ENCODE results near the gene ERP27. TPM values are rescaled to one million over a fixed set of nuclear protein-coding genes. Genes with fewer than 3 reads are reported as not detected.

ERP27 gene
- total RNA-seq, 1 experiment from 2014 or later = not detected

DNA sequence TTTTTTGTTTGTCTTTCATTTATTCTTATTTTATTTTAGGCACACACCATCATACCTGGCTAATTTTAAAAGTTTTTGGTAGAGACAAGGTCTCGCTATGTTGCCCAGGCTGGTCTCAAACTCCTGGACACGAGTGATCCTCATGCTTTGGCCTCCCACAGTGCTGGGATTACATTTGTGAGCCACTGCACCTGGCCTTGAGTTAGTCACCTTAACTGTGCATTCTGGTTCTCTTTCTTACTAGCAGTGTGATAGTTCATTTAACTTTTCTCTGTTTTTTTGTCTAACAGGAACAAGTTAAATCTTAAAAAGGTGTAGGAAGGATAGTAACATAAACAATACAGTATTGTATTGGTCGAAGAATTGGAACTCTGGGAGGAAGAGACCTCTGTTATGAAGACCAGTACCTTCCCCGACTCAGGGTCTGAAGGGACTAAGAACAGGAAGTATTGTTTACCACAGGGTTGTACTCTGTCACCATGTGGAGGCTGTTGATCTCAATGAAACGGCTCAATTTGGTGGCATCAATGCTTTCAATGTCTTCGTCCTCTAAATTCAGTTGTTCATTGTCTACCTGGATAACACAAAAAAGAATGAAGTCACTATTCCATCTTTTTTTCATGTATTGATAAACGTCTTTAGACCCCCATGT, 17.7 kb downstream of the ERP27 start:
- Histone ChIP-seq H3K4me1 (ENCODE audit: control insufficient read depth, insufficient read depth, low read length) (no peaks in the 10 kb centered on the region), H3K4me3 (ENCODE audit: low read depth in 2 of 2, low read length in 2 of 2) (no peak overlapping the region), H3K36me3 (ENCODE audit: control insufficient read depth, insufficient read depth, low read length) (no peaks in the 10 kb centered on the region), H3K27me3 (ENCODE audit: control insufficient read depth, insufficient read depth, low read length) (no peaks in the 10 kb centered on the region), H3K9me3 (ENCODE audit: control insufficient read depth, insufficient read depth, low read depth, low read length) (no peaks in the 10 kb centered on the region), H3K27ac (ENCODE audit: low read length) (no peak overlapping the region)
- ATAC-seq = no peak
- in situ Hi-C loops (cut with HindIII; ENCODE audit: low pct_unique_long_range_greater_than_20kb, low sequenced_read_pairs) = no loop called here
- TF ChIP-seq, protein P1, sequence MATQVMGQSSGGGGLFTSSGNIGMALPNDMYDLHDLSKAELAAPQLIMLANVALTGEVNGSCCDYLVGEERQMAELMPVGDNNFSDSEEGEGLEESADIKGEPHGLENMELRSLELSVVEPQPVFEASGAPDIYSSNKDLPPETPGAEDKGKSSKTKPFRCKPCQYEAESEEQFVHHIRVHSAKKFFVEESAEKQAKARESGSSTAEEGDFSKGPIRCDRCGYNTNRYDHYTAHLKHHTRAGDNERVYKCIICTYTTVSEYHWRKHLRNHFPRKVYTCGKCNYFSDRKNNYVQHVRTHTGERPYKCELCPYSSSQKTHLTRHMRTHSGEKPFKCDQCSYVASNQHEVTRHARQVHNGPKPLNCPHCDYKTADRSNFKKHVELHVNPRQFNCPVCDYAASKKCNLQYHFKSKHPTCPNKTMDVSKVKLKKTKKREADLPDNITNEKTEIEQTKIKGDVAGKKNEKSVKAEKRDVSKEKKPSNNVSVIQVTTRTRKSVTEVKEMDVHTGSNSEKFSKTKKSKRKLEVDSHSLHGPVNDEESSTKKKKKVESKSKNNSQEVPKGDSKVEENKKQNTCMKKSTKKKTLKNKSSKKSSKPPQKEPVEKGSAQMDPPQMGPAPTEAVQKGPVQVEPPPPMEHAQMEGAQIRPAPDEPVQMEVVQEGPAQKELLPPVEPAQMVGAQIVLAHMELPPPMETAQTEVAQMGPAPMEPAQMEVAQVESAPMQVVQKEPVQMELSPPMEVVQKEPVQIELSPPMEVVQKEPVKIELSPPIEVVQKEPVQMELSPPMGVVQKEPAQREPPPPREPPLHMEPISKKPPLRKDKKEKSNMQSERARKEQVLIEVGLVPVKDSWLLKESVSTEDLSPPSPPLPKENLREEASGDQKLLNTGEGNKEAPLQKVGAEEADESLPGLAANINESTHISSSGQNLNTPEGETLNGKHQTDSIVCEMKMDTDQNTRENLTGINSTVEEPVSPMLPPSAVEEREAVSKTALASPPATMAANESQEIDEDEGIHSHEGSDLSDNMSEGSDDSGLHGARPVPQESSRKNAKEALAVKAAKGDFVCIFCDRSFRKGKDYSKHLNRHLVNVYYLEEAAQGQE (IDR thresholded peaks at IDR 0.05; ENCODE audit: insufficient read depth in 1 of 2, low read depth in 2 of 2, low read length in 1 of 2) = no peak
- no peak for TF ChIP-seq SIN3A (IDR thresholded peaks at IDR 0.05; ENCODE audit: borderline replicate concordance, insufficient read depth, low read depth, low read length)
- no peak for TF ChIP-seq TCF7L2 (IDR thresholded peaks at IDR 0.05; ENCODE audit: low read depth, low read length)
- TF ChIP-seq, protein P2, sequence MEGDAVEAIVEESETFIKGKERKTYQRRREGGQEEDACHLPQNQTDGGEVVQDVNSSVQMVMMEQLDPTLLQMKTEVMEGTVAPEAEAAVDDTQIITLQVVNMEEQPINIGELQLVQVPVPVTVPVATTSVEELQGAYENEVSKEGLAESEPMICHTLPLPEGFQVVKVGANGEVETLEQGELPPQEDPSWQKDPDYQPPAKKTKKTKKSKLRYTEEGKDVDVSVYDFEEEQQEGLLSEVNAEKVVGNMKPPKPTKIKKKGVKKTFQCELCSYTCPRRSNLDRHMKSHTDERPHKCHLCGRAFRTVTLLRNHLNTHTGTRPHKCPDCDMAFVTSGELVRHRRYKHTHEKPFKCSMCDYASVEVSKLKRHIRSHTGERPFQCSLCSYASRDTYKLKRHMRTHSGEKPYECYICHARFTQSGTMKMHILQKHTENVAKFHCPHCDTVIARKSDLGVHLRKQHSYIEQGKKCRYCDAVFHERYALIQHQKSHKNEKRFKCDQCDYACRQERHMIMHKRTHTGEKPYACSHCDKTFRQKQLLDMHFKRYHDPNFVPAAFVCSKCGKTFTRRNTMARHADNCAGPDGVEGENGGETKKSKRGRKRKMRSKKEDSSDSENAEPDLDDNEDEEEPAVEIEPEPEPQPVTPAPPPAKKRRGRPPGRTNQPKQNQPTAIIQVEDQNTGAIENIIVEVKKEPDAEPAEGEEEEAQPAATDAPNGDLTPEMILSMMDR (IDR thresholded peaks at IDR 0.05) = no peak
- no peak for TF ChIP-seq POLR2AphosphoS5 (IDR thresholded peaks at IDR 0.05; ENCODE audit: low read depth, low read length)
- CTCF ChIA-PET = no interaction called here
- DNase-seq (ENCODE audit: low read depth, low spot score) = no peak
- intact Hi-C loops (cut with micrococcal nuclease; ENCODE audit: unreplicated experiment) = no loop called here
- BruUV-seq (replicated peaks) = no TSS peak
- POLR2A ChIA-PET = no interaction called here

DNA sequence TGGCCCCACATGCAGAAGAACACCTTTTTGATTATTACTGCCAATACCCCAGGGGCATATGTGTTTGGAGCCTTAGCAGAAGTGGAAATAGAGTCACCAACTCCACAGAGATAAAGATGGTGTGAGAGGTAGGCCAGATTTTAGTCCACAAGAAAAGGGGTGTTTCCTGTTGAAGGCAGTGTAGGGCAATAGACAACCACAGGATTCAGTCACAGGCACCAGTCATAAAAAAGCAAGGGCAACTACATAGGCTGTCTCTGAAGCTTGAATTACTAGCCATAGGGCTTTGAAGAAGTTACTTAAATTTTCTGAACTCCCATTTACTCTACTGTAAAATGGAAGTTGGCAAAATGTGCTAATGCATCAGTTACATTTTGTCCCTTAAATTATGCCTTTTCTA, 18.9 kb downstream of the ERP27 start:
- no peaks in the 10 kb centered on the region for H3K4me1 ChIP-seq (ENCODE audit: control insufficient read depth, insufficient read depth, low read length)
- intact Hi-C loops (cut with micrococcal nuclease; ENCODE audit: unreplicated experiment) = no loop called here
- no peak overlapping the region for H3K27ac ChIP-seq (ENCODE audit: low read length)
- DNase-seq (ENCODE audit: low read depth, low spot score) (no peak), ATAC-seq (no peak)
- CTCF ChIA-PET = no interaction called here
- no peaks in the 10 kb centered on the region for H3K27me3 ChIP-seq (ENCODE audit: control insufficient read depth, insufficient read depth, low read length)
- no TSS peak for BruUV-seq (replicated peaks)
- H3K36me3 ChIP-seq (ENCODE audit: control insufficient read depth, insufficient read depth, low read length) = no peaks in the 10 kb centered on the region
- POLR2A ChIA-PET = no interaction called here
- in situ Hi-C loops (cut with HindIII; ENCODE audit: low pct_unique_long_range_greater_than_20kb, low sequenced_read_pairs) = no loop called here
- no peak overlapping the region for H3K4me3 ChIP-seq (ENCODE audit: low read depth in 2 of 2, low read length in 2 of 2)
- no peaks in the 10 kb centered on the region for H3K9me3 ChIP-seq (ENCODE audit: control insufficient read depth, insufficient read depth, low read depth, low read length)
- TF ChIP-seq POLR2AphosphoS5 (IDR thresholded peaks at IDR 0.05; ENCODE audit: low read depth, low read length) = no peak
- no peak for TF ChIP-seq SIN3A (IDR thresholded peaks at IDR 0.05; ENCODE audit: borderline replicate concordance, insufficient read depth, low read depth, low read length)
- TF ChIP-seq, protein P2 (IDR thresholded peaks at IDR 0.05) = no peak
- TF ChIP-seq TCF7L2 (IDR thresholded peaks at IDR 0.05; ENCODE audit: low read depth, low read length) = no peak
- TF ChIP-seq, protein P1 (IDR thresholded peaks at IDR 0.05; ENCODE audit: insufficient read depth in 1 of 2, low read depth in 2 of 2, low read length in 1 of 2) = no peak
